Measurements from ENCODE around the gene CRIP2.

DNA sequence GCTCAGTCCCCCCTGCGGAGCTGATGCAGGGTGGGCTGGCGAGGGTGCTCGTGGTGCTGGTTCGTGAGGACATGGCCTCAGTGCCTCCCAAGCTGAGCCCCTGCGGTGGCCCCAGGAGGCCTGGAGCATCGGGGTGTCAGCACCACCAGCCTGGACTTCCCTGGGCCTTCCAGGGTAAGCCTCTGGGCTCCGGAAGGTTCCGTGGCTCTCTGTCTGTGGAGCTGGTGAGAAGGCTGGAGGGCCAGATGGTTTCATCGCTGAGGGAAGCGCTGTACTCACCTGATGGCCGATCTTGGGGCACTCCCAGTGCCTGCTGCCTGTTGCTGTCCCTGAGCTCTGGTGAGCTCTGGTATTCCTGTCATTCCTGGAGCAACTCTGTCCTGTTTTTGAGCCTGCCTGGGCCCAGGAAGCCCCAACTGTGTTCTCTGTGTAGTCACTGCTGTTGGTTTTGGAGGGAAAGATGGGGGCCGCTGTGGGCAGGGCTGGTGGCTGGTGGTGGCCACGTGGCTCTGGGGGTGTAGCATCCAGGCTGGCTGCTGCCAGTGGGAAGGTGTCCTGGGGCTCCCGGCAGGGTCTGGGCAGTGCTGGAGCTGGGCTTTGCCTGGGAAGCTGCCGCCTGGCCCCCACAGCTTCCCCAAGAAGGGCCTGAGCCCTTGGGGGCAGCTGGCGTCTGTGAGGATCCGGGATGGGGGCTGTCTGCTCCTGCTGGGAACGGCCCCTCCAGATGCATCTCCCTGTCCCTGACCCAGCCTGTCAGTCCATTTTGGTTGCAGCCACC is 36.7 kb upstream of the CRIP2 start:
- TF ChIP-seq, protein P1, sequence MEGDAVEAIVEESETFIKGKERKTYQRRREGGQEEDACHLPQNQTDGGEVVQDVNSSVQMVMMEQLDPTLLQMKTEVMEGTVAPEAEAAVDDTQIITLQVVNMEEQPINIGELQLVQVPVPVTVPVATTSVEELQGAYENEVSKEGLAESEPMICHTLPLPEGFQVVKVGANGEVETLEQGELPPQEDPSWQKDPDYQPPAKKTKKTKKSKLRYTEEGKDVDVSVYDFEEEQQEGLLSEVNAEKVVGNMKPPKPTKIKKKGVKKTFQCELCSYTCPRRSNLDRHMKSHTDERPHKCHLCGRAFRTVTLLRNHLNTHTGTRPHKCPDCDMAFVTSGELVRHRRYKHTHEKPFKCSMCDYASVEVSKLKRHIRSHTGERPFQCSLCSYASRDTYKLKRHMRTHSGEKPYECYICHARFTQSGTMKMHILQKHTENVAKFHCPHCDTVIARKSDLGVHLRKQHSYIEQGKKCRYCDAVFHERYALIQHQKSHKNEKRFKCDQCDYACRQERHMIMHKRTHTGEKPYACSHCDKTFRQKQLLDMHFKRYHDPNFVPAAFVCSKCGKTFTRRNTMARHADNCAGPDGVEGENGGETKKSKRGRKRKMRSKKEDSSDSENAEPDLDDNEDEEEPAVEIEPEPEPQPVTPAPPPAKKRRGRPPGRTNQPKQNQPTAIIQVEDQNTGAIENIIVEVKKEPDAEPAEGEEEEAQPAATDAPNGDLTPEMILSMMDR (IDR thresholded peaks at IDR 0.05): no peak
- no peak for TF ChIP-seq POLR2A (IDR thresholded peaks at IDR 0.05)
